Measurements from ENCODE around the gene CDH4.

- TF ChIP-seq CTCF (IDR thresholded peaks at IDR 0.05) = no peak
- TF ChIP-seq POLR2A (IDR thresholded peaks at IDR 0.05) = no peak
Measured at GRCh38 chr20:61521687-61522420, 269.8 kb downstream of the CDH4 start.
